ENCODE measurements around the gene TMEM50B.

DNA sequence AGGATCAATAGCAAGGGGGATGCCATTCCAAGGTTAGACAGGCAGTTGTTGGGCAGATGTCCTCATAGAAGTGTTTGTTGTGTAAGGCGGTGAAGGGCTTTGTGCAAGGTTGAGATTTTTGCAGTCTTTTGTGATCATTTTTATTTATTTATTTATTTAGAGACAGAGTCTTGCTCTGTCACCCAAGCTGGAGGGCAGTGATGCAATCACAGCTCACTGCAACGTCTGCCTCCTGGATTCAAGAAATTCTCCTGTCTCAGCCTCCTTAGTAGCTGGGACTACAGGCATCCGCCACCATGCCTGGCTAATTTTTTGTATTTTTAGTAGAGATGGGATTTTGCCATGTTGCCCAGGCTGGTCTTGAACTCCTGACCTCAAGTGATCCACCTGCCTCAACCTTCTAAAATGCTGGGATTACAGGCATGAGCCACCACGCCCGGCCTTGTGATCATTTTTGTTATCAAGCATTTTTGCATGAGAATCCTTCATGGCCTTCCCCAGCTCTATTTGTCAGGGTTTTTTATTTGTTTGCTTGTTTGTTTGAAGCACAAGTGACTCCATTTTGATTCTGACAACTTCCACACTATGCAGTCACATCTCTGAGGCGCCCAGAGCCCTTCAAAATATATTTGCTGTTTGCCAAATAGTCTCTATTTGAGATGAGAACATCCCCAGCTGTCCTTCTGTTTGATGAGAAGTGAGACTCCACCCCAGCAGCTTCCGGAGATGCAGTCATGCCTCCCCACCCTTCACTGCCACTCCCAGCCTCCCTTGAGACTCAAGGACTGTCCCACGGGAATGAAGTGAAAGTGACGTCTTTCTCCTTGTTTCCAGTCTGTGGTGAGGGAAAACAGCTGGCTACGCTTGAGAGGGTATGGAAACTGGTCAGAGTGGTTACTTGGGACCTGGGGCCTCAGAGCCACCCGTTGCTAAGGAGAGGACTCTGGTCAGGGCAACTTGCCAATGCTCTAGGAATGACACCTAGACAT lies 38.0 kb downstream of the TMEM50B start:
- TF ChIP-seq CTCF (conservative IDR thresholded peaks at IDR 0.05; ENCODE audit: low read depth, low read length) (no peak), EZH2 (IDR thresholded peaks at IDR 0.05; ENCODE audit: low read length, unreplicated experiment) (no peak), EZH2phosphoT487 (IDR thresholded peaks at IDR 0.05; ENCODE audit: borderline replicate concordance, low read length) (no peak)

Measured in PC-3 (cell line).